Fibroblast of pulmonary artery (primary cell): ENCODE measurements around the gene PRKCE.

Experiments used
- DNase-seq: peaks from one replicate; pipeline ENCODE4 v3.0.0-alpha.2; 2010; ENCODE audit warnings: low read depth
- H3K4me3 ChIP-seq: replicated peaks from 2 replicates; pipeline ENCODE4 v1.5.1; 2011; ENCODE audit warnings: low read depth, mild to moderate bottlenecking, control low read depth, low read length, moderate library complexity
- TF ChIP-seq, protein P1 (sequence below): IDR thresholded peaks from 2 replicates; pipeline ENCODE4 v1.5.1; 2011; ENCODE audit warnings: mild to moderate bottlenecking, control low read depth, low read length, inconsistent platforms; ENCODE audit errors: missing control alignments

Gene PRKCE

GRCh38 chr2:46074501-46074900 is 423.0 kb downstream of the PRKCE start:
- no peak for DNase-seq
- no peak overlapping the region for H3K4me3 ChIP-seq
- TF ChIP-seq, protein P1, sequence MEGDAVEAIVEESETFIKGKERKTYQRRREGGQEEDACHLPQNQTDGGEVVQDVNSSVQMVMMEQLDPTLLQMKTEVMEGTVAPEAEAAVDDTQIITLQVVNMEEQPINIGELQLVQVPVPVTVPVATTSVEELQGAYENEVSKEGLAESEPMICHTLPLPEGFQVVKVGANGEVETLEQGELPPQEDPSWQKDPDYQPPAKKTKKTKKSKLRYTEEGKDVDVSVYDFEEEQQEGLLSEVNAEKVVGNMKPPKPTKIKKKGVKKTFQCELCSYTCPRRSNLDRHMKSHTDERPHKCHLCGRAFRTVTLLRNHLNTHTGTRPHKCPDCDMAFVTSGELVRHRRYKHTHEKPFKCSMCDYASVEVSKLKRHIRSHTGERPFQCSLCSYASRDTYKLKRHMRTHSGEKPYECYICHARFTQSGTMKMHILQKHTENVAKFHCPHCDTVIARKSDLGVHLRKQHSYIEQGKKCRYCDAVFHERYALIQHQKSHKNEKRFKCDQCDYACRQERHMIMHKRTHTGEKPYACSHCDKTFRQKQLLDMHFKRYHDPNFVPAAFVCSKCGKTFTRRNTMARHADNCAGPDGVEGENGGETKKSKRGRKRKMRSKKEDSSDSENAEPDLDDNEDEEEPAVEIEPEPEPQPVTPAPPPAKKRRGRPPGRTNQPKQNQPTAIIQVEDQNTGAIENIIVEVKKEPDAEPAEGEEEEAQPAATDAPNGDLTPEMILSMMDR: no peak

DNA sequence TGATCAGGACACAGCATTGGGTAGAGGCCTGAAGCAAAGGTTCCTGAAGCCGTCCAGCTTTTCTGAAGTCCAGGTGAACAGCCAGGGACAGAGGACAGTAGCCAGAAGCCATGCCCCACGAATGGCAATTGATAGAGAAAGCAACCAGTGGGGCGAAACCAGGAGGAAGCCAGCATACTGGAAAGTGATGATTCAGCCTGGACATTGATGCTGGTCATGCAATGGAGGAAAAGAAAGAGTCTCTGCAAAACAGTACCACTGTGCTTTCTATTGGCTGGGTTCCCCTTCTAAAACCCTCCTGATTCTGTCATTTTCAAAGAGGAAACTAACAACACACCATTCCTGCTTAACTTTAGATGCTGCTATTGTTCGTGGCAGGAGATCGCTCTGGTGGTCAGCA is 424.4 kb downstream of the PRKCE start:
- TF ChIP-seq, protein P1: no peak
- no peak overlapping the region for H3K4me3 ChIP-seq
- DNase-seq: no peak

- DNase-seq: no peak
- TF ChIP-seq, protein P1: no peak
- H3K4me3 ChIP-seq: no peak overlapping the region
Measured at GRCh38 chr2:46076251-46076650, 424.8 kb downstream of the PRKCE start.

GRCh38 chr2:46076875-46077274 is 425.4 kb downstream of the PRKCE start:
- TF ChIP-seq, protein P1: no peak
- no peak overlapping the region for H3K4me3 ChIP-seq
- no peak for DNase-seq

- no peak for DNase-seq
- TF ChIP-seq, protein P1: no peak
- H3K4me3 ChIP-seq: no peak overlapping the region
Measured at GRCh38 chr2:46077522-46078107, 426.1 kb downstream of the PRKCE start.

GRCh38 chr2:46079985-46080560 is 428.6 kb downstream of the PRKCE start:
- TF ChIP-seq, protein P1: no peak

More at GRCh38 chr2:46079985-46080560, 428.6 kb downstream of the PRKCE start:
- H3K4me3 ChIP-seq: no peak overlapping the region
- DNase-seq: no peak
